ENCODE results near the gene TM9SF2.
"Not testable (repeated sequence)": the region's sequence is repeated elsewhere in the genome, so short reads cannot be mapped to it uniquely, and the experiment has no call there.

The TM9SF2 gene

GRCh38 chr13:99501184-99501847, at the start of gene TM9SF2:
Gene TM9SF2, plus strand, starts transcription at chr13:99501472. Its CDS starts 135 bp downstream, at chr13:99501607.
- DNase-seq (peak; percentile 98), ATAC-seq (peak; percentile 53)
- Mint-ChIP-seq H3K9me3 (peaks cover 4% of the 10 kb centered on the region), H3K4me1 (peaks cover 90% of the 10 kb centered on the region), H3K27ac (peak within 1 kb of the TSS; percentile 90), H3K4me3 (peak within 1 kb of the TSS; percentile 88), H3K27me3 (peaks cover 3% of the 10 kb centered on the region), H3K36me3 (ENCODE audit: low read depth) (peaks cover 14% of the 10 kb centered on the region)

GRCh38 chr13:99454518-99455183, 46.6 kb upstream of the TM9SF2 start:
- no peak for DNase-seq
- Mint-ChIP-seq H3K36me3 (ENCODE audit: low read depth) (no peaks in the 10 kb centered on the region), H3K27ac (no peak overlapping the region), H3K4me1 (peaks cover 2% of the 10 kb centered on the region), H3K4me3 (no peak overlapping the region), H3K27me3 (peaks cover 5% of the 10 kb centered on the region), H3K9me3 (peaks cover 4% of the 10 kb centered on the region)
- ATAC-seq: no peak

- peaks cover 11% of the 10 kb centered on the region for H3K4me1 Mint-ChIP-seq
- H3K4me3 Mint-ChIP-seq: no peak overlapping the region
Observed at GRCh38 chr13:99459099-99459850, 42.0 kb upstream of the TM9SF2 start.

GRCh38 chr13:99460802-99461201, 40.5 kb upstream of the TM9SF2 start:
- H3K9me3 Mint-ChIP-seq; DNase-seq; H3K27me3 Mint-ChIP-seq; H3K4me3 Mint-ChIP-seq; H3K36me3 Mint-ChIP-seq (ENCODE audit: low read depth); H3K27ac Mint-ChIP-seq; ATAC-seq: not testable (repeated sequence)
- peaks cover 24% of the 10 kb centered on the region for H3K4me1 Mint-ChIP-seq

More at GRCh38 chr13:99459099-99459850, 42.0 kb upstream of the TM9SF2 start:
- Mint-ChIP-seq H3K9me3 (peaks cover 8% of the 10 kb centered on the region), H3K36me3 (ENCODE audit: low read depth) (no peaks in the 10 kb centered on the region), H3K27me3 (no peaks in the 10 kb centered on the region), H3K27ac (peak overlapping the region; percentile 33)
- ATAC-seq (no peak), DNase-seq (no peak)

GRCh38 chr13:99463646-99464397, 37.5 kb upstream of the TM9SF2 start:
- peaks cover 4% of the 10 kb centered on the region for H3K9me3 Mint-ChIP-seq
- H3K4me1 Mint-ChIP-seq: peaks cover 24% of the 10 kb centered on the region
- H3K4me3 Mint-ChIP-seq: no peak overlapping the region

GRCh38 chr13:99464441-99464949, 36.8 kb upstream of the TM9SF2 start:
- ATAC-seq (no peak), DNase-seq (no peak)
- Mint-ChIP-seq H3K27me3 (no peaks in the 10 kb centered on the region), H3K36me3 (ENCODE audit: low read depth) (no peaks in the 10 kb centered on the region), H3K4me3 (no peak overlapping the region), H3K4me1 (peaks cover 24% of the 10 kb centered on the region), H3K9me3 (peaks cover 4% of the 10 kb centered on the region), H3K27ac (peak overlapping the region; percentile 50)

More at GRCh38 chr13:99463646-99464397, 37.5 kb upstream of the TM9SF2 start:
- H3K36me3 Mint-ChIP-seq (ENCODE audit: low read depth): no peaks in the 10 kb centered on the region
- H3K27ac Mint-ChIP-seq: no peak overlapping the region
- DNase-seq (no peak), ATAC-seq (no peak)
- no peaks in the 10 kb centered on the region for H3K27me3 Mint-ChIP-seq

- Mint-ChIP-seq H3K27ac (no peak overlapping the region), H3K27me3 (no peaks in the 10 kb centered on the region), H3K4me1 (peaks cover 24% of the 10 kb centered on the region), H3K4me3 (no peak overlapping the region), H3K36me3 (ENCODE audit: low read depth) (no peaks in the 10 kb centered on the region), H3K9me3 (peaks cover 4% of the 10 kb centered on the region)
- peak; percentile 28 for ATAC-seq
- no peak for DNase-seq
Observed at GRCh38 chr13:99465454-99465853, 35.8 kb upstream of the TM9SF2 start.

GRCh38 chr13:99467764-99468163, 33.5 kb upstream of the TM9SF2 start:
- H3K4me3 Mint-ChIP-seq: no peak overlapping the region
- H3K9me3 Mint-ChIP-seq: peaks cover 4% of the 10 kb centered on the region
- peaks cover 18% of the 10 kb centered on the region for H3K4me1 Mint-ChIP-seq
- H3K36me3 Mint-ChIP-seq (ENCODE audit: low read depth): no peaks in the 10 kb centered on the region
- DNase-seq (no peak), ATAC-seq (no peak)
- peaks cover 2% of the 10 kb centered on the region for H3K27me3 Mint-ChIP-seq
- no peak overlapping the region for H3K27ac Mint-ChIP-seq

GRCh38 chr13:99469041-99469440, 32.2 kb upstream of the TM9SF2 start:
- DNase-seq (no peak), ATAC-seq (no peak)
- peaks cover 1% of the 10 kb centered on the region for H3K9me3 Mint-ChIP-seq
- H3K4me3 Mint-ChIP-seq: no peak overlapping the region
- no peaks in the 10 kb centered on the region for H3K36me3 Mint-ChIP-seq (ENCODE audit: low read depth)
- peaks cover 14% of the 10 kb centered on the region for H3K4me1 Mint-ChIP-seq
- H3K27ac Mint-ChIP-seq: no peak overlapping the region
- H3K27me3 Mint-ChIP-seq: peaks cover 2% of the 10 kb centered on the region

GRCh38 chr13:99470027-99470426, 31.2 kb upstream of the TM9SF2 start:
- no peaks in the 10 kb centered on the region for H3K36me3 Mint-ChIP-seq (ENCODE audit: low read depth)
- ATAC-seq (no peak), DNase-seq (no peak)
- H3K27ac Mint-ChIP-seq: no peak overlapping the region
- peaks cover 5% of the 10 kb centered on the region for H3K4me1 Mint-ChIP-seq
- H3K27me3 Mint-ChIP-seq: peaks cover 2% of the 10 kb centered on the region
- no peaks in the 10 kb centered on the region for H3K9me3 Mint-ChIP-seq
- no peak overlapping the region for H3K4me3 Mint-ChIP-seq

GRCh38 chr13:99471221-99472121, 29.8 kb upstream of the TM9SF2 start:
- ATAC-seq (no peak), DNase-seq (no peak)
- no peaks in the 10 kb centered on the region for H3K4me1 Mint-ChIP-seq
- H3K4me3 Mint-ChIP-seq: no peak overlapping the region
- H3K27ac Mint-ChIP-seq: no peak overlapping the region
- H3K27me3 Mint-ChIP-seq: peaks cover 2% of the 10 kb centered on the region
- no peaks in the 10 kb centered on the region for H3K36me3 Mint-ChIP-seq (ENCODE audit: low read depth)
- no peaks in the 10 kb centered on the region for H3K9me3 Mint-ChIP-seq

- no peak for DNase-seq
- no peak for ATAC-seq
- no peak overlapping the region for H3K27ac Mint-ChIP-seq
- peaks cover 2% of the 10 kb centered on the region for H3K27me3 Mint-ChIP-seq
- H3K9me3 Mint-ChIP-seq: no peaks in the 10 kb centered on the region
- H3K4me1 Mint-ChIP-seq: no peaks in the 10 kb centered on the region
- no peaks in the 10 kb centered on the region for H3K36me3 Mint-ChIP-seq (ENCODE audit: low read depth)
- no peak overlapping the region for H3K4me3 Mint-ChIP-seq
Observed at GRCh38 chr13:99472122-99472440, 29.2 kb upstream of the TM9SF2 start.

- no peak overlapping the region for H3K27ac Mint-ChIP-seq
- peaks cover 2% of the 10 kb centered on the region for H3K27me3 Mint-ChIP-seq
- no peaks in the 10 kb centered on the region for H3K9me3 Mint-ChIP-seq
- no peaks in the 10 kb centered on the region for H3K4me1 Mint-ChIP-seq
- ATAC-seq: no peak
- H3K36me3 Mint-ChIP-seq (ENCODE audit: low read depth): no peaks in the 10 kb centered on the region
- H3K4me3 Mint-ChIP-seq: no peak overlapping the region
- DNase-seq: no peak
Observed at GRCh38 chr13:99473515-99473914, 27.8 kb upstream of the TM9SF2 start.

All from activated naive CD8-positive, alpha-beta T cell treated with anti-CD3 and anti-CD28 coated beads, Interleukin-2, amount 50 U/mL, for 24 hours (primary cell).